Lower leg skin (tissue), 3 donors: Measurements from ENCODE around the gene USB1.

ENCODE experiments used
- POLR2A ChIP-seq, 2 donors: fragments of 450-650 bp; IDR thresholded peaks; one replicate each; pipeline ENCODE4 v1.6.1; 2016 to 2017; ENCODE audit warnings: antibody characterized with exemption in 2 of 2, mild to moderate bottlenecking in 1 of 2, moderate library complexity in 1 of 2
- TF ChIP-seq, protein P1 (sequence below), 3 donors: fragments of 450-650 bp; IDR thresholded peaks; one replicate each; pipeline ENCODE4 v1.5.1; 2016; ENCODE audit warnings: antibody characterized with exemption in 3 of 3, mild to moderate bottlenecking in 3 of 3, moderate library complexity in 2 of 3

DNA sequence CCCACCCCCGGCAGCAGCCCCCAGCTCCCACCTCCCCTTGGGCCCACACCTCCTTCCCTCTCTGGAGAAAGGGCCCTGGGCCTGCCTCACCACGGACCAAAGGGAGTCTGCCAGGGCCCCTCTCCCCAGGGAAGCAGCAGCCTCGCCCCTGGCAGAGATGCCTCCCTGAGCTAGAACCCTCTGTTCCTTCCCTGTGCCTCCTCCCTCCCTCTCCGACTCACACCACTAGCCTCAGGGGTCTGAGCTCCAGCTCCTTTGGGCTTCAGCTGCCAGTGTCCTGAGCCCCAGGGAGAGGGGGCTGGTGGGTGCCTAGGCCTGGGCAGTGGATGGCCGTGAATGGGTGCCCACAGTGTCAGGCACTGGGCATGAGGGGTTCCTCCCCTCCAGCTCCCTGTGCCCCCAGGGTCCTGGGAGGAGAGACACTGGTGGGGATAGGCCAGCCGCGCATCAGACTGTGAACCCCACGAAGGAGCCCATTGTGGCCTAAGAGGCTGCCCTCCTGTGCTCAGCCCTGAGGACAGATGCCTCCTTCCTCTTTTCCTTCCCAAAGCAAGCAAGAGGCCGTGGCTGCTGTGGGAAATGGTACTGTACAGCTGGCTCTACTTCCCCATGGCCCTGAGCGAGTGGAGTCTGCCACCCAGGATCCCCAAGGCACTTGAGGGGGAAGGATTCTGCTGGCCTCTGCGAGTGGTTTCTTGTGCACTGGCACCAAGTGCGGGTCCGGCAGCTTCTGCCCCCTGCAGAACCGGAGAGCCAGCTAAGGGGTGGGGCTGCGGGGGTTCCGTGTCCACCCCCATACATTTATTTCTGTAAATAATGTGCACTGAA, 45.1 kb downstream of the USB1 start:
- TF ChIP-seq, protein P1, sequence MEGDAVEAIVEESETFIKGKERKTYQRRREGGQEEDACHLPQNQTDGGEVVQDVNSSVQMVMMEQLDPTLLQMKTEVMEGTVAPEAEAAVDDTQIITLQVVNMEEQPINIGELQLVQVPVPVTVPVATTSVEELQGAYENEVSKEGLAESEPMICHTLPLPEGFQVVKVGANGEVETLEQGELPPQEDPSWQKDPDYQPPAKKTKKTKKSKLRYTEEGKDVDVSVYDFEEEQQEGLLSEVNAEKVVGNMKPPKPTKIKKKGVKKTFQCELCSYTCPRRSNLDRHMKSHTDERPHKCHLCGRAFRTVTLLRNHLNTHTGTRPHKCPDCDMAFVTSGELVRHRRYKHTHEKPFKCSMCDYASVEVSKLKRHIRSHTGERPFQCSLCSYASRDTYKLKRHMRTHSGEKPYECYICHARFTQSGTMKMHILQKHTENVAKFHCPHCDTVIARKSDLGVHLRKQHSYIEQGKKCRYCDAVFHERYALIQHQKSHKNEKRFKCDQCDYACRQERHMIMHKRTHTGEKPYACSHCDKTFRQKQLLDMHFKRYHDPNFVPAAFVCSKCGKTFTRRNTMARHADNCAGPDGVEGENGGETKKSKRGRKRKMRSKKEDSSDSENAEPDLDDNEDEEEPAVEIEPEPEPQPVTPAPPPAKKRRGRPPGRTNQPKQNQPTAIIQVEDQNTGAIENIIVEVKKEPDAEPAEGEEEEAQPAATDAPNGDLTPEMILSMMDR (IDR thresholded peaks at IDR 0.05) = no peak
- no peak for TF ChIP-seq POLR2A (IDR thresholded peaks at IDR 0.05)
